Fibroblast of skin of back (primary cell): Measurements from ENCODE around the gene PARK7.

Experiments
- DNase-seq: peaks from one replicate; pipeline ENCODE4 v3.0.0-alpha.2; 2013

Gene PARK7

GRCh38 chr1:7985851-7986612, 24.5 kb downstream of the PARK7 start:
- DNase-seq = no peak

- DNase-seq = no peak
Observed at GRCh38 chr1:7987528-7987927, 26.0 kb downstream of the PARK7 start.

- DNase-seq = no peak
Observed at GRCh38 chr1:7988576-7988975, 27.1 kb downstream of the PARK7 start.

GRCh38 chr1:7989762-7990428, 28.4 kb downstream of the PARK7 start:
- DNase-seq = peak; percentile 13

GRCh38 chr1:7991504-7992440, 30.3 kb downstream of the PARK7 start:
- no peak for DNase-seq

GRCh38 chr1:7992885-7993284, 31.4 kb downstream of the PARK7 start:
- DNase-seq = no peak

- peak; percentile 83 for DNase-seq
Observed at GRCh38 chr1:7993593-7994479, 32.3 kb downstream of the PARK7 start.

GRCh38 chr1:7994827-7995226, 33.3 kb downstream of the PARK7 start:
- DNase-seq = no peak

GRCh38 chr1:7995437-7995836, 33.9 kb downstream of the PARK7 start:
- DNase-seq = no peak

GRCh38 chr1:8002329-8002910, 40.9 kb downstream of the PARK7 start:
- no peak for DNase-seq

- no peak for DNase-seq
Observed at GRCh38 chr1:8002921-8003320, 41.4 kb downstream of the PARK7 start.

- no peak for DNase-seq
Observed at GRCh38 chr1:8003438-8004112, 42.1 kb downstream of the PARK7 start.

GRCh38 chr1:8004113-8004802, 42.7 kb downstream of the PARK7 start:
- no peak for DNase-seq

- DNase-seq = peak; percentile 96
Observed at GRCh38 chr1:8004803-8005573, 43.5 kb downstream of the PARK7 start.

GRCh38 chr1:8006037-8006963, 44.8 kb downstream of the PARK7 start:
- no peak for DNase-seq

- DNase-seq = no peak
Observed at GRCh38 chr1:8009043-8010002, 47.8 kb downstream of the PARK7 start.

GRCh38 chr1:8010080-8010664, 48.7 kb downstream of the PARK7 start:
- no peak for DNase-seq
